GM19193 (cell line): ENCODE results near the gene LPP.

Experiments
- POLR2A ChIP-seq: IDR thresholded peaks from 4 replicates; pipeline ENCODE4 v1.6.1; 2011; ENCODE audit not compliant: insufficient read depth, insufficient read length; ENCODE audit errors: extremely low read depth

Gene LPP

DNA sequence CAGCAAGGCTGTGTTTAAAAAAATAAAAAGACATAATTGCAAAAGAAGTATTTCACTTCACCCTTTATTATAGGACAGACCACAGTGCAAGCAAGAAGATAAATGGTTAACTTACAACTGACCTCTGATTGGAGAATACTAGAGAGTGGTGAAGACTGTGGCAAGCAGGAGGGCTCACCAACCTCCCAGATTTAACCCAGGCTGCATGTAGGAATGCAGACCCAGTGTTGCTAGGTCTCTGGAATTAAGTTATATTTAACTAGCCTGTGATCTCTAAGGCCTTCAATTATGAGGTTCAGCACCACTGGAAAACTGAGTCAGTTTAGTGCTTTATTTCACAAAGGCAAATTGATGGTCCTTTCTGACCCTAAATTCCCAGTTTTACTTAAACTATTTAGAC, 436.6 kb downstream of the LPP start:
- TF ChIP-seq POLR2A = no peak

DNA sequence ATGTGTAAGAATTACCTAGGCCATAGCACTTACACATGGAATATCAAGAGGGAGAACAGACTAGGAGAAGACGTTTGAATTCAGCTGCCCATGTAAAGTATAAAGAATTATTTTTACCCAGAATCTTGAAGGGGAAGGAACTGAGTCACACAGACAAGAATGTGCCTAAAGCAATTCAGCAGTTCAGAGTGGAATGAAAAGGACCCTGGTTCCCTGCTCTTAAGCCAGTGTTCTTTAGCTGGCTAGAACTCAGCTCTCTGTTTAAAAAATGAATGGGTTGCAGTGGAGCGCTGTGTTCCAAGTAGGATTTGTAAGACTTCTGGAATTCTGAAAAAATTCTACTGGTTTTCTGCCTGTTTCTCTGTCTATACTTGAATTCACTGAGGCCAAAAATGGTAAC, 440.2 kb downstream of the LPP start:
- no peak for TF ChIP-seq POLR2A

DNA sequence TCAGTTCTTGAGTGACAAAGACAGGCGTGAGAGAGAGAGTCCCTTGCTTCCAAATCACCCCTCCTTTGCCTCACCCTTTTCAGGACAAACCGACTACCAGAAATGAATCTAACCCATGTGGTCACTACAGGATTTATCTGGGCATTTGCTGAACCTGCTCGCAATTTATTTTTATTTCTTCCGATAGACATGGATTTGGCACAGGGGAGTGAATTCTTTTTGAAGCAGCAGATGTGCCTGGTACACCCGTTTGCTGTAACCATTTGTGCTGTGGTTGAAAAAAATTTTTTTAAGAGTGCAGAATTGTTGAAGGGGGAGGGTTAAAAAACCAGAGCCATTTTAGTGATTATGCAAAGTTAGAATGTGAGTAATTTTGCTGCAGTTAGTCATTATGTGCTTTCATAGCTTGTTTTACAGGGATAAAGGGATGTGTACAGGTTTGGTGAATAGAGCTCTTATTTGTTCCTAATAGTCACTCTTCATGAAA, 442.0 kb downstream of the LPP start:
- no peak for TF ChIP-seq POLR2A

DNA sequence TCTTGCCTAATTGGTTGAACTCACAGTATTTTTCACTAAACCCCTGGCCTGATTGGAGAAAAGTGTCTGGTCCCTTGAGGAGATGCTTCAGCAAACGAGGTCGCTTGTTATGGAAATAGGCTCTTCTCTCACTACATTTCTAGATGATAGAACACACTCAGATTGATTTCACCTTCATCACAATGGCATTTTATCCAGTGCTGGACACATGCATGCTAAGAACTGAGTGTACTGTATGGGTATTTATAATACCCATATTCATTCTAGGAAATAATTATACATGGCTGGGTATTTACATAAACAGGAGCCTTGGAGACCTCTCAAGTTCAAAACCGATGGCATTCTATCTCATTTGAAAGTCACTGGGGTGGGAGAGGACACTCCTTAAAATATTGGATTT, 444.9 kb downstream of the LPP start:
- TF ChIP-seq POLR2A = no peak

DNA sequence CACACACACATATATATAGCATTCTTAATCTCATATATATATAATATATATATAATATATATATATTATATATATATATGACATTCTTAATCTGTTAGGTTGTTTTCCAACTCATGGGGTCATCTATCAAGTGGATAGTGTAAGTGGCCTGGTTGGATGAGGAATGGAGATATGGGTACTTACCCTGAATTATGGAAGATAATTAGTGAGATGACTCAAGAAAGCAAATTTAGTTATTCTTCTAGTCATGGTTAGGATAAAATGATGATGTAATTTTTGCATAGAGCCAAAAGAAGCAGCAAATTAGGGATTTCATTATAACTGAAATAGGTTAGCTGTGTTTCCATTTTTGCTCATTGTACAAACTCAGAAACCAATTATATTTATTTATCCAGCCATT, 448.2 kb downstream of the LPP start:
- no peak for TF ChIP-seq POLR2A

DNA sequence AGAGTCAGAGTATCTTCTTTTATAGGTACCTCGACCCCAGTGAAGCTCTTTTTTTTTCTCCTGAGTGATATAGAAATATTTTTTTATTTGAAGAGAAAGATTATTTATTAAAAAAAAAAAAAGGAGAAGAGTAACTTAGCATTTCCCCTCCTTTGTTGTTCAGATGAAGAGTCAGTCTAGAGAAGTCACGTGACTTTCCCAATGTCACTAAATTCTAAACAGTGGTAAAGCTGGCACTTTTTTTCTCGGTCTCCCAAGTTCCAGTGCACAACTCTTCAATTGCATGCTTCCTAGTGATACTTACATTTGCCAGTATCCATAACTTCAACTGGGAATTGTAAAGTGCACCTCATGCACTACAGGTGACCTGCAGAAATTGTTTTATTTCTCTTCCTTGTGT, 448.7 kb downstream of the LPP start:
- no peak for TF ChIP-seq POLR2A

DNA sequence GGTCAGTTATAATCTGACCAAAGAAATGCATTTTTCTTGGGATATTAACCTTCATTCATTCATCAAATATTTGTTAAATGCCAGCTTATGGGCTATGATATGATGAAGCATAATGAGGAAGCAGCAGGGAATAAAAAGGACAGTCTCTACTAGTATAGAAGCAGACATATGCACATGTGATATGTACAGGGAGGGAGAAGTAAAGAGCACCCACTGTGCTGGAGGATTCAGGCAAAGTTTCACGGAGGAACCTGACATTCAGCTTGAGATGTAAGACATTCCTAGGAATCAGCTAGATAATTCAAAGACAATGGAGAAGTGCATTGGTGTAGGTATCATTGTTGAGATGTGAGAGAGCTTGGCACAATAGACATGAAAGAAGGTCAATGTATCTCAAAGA, 450.7 kb downstream of the LPP start:
- no peak for TF ChIP-seq POLR2A

DNA sequence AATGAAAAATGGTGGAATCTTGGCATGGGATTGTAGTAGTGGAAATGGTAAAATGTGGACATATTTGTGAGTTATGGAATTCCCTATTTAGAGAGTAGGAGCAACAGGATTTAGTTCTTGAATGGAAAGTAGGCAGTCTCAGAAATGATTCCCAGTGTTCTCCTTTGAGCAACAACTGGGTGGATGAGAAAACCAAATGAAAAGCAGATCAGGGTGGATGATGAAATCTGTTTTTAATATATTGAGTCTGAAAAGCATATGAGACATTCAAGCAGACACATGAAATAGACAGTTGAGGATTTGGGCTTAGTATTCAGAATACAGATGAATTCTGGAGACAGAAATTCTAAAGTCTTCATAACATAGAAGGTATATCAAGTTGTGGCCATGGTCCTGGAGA, 451.3 kb downstream of the LPP start:
- TF ChIP-seq POLR2A = no peak

DNA sequence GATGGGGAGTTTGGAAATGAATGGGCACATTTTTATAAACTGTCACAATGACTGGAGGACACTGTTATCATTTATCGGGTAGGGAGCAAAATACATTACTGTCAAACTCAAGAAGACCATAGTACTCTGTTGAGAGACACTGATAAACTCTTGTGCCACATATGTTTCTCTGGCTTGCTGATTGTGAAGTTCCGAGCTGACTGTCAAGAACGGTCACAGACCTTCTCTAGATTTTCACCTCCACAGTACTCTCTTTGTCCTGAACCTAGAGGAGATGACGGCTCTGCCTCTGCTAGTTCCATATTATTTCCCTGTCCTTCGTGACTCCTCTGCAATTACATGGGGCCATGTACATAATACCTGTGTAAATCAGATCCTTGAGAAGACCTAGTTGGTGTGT, 451.9 kb downstream of the LPP start:
- TF ChIP-seq POLR2A = no peak

DNA sequence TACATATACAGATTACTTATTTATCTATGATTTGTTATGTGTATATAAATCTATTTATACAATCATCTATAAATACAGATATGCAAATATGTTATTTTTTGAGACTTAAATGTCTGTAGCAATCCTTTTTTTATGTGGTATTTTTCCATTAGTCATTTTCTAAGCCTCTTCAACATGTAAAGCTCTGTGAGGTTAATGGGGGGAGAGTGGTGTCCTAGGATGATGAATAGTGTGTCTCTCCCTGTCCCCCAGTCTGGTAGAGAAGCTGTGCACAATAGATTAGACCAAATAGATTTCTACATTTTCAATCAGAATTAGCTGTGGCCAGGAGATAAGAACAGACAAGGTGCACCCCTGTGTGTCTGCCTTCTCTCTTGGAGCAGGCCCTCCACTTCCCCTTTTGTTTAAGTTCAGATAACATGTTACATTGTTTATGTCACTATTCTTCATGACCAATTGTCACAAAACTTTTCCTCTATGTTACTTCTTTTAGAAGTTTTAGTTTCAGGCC, 453.9 kb downstream of the LPP start:
- no peak for TF ChIP-seq POLR2A

DNA sequence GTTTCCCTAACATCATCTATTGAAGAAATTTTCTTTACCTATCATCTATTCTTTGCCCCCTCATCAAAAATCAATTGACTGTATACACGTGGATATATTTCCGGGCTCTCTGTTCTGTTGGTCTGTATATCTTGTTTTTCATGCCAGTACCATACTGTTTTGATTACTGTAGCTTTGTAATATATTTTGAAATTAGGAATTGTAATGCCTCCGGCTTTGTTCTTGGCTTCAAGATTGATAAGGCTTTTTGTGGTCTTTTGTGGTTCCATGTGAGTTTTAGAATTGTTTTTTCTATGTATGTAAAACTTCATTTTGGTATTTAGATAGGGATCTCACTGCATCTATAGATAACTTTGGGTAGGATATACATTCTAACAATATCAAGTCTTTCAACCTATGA, 454.4 kb downstream of the LPP start:
- TF ChIP-seq POLR2A = no peak

DNA sequence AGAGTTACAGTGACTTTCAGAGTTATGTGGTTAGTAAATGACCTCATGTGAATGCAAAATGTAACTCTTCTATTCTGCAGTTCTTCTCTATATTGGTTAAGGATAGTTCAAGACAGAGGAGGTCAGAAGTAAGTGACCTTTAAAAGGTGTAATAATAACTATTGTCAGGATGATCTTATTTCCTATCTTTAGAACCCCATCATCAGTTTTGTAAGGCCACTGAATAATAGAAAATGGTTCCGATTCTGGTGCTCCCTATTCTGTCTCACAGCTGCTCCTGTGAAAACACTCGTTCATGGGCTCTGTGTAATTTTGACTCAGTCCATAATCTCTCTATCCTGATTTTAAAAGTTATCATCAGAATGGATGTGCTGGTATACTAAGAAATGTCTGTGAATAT, 463.3 kb downstream of the LPP start:
- no peak for TF ChIP-seq POLR2A

DNA sequence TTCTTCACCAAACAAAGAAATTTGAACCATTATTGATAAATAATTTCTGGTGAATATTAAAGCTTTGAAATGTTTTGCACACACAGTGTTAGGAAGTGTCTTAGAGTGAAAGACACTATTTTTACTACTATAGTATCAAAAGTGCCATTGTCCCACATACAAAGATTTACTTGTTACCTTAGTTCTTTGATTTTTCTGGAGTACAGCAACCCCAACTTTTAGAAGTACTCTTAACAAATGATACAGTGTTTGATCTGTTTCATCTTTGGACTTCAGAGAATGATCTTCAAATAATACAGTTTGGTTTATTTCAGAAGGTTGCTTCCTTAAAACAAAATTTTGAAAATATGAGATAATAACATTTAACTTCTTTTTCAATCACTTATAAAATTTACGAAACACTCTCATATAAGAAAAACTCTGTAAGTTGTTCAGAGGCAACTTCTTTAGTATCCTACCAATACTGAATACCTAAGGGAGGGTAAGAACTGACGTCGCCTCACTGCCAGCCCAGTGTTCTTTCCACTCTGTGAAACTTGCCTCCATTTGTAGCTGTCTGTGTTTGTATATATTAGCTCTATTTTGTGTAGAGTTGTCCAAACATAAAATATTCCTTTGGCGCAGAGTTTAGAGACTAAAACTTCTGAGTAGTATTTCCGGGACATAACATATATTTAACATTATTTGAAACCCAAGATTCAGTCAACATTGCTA, 464.2 kb downstream of the LPP start:
- TF ChIP-seq POLR2A = no peak

DNA sequence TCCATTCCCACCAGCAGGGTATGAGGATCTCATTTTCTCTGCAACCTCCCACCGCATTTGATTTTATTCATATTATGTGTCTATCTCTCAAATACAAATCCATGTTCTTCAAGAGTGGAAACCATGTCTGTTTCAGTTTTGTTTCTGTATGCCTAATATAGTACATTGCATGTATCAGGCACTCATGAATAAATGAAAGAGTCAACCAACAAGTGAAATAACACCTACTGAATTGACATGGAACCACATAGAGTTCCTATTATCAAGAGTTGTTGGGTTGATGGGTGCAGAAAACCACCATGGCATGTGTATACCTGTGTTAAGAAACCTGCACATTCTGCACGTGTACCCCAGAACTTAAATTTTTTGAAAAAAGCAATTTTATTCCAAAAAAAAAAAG, 466.8 kb downstream of the LPP start:
- no peak for TF ChIP-seq POLR2A

DNA sequence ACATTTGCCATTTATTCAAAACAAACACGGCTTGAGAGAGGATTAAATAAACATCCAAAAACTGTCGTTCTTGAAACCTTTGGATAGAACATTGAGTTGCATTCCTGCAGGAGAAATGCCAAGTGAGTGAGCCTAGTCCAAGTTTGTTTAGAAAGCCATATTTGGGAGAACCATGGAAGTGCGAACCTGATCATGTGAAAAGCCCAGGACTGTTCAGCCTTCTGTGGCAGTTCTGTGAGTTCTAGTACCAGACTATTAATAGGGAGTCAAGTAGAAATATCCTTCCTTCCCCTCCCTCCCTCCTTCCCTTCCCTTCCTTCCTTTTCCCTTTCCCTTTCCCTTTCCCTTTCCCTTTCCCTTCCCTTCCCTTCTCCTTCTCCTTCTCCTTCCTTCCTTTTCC, 470.4 kb downstream of the LPP start:
- no peak for TF ChIP-seq POLR2A

DNA sequence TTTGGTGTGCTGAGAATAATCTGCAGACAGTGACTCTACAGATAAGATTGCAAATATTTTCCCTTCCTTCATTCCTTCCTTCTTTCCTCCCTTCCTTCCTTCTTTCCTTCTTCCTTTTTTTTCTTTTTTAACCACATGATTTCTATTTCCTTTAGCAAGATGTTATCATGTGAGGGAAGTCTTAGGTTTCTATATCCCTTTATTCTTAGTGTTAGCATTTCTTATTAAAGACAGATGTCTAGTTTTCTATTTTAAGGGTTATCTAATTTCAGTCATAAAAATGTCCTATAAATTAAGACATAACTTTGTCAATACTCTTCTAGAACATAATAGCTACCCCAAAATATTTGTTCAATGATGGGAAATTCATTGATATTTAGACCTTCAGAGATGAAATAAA, 470.9 kb downstream of the LPP start:
- TF ChIP-seq POLR2A = no peak

DNA sequence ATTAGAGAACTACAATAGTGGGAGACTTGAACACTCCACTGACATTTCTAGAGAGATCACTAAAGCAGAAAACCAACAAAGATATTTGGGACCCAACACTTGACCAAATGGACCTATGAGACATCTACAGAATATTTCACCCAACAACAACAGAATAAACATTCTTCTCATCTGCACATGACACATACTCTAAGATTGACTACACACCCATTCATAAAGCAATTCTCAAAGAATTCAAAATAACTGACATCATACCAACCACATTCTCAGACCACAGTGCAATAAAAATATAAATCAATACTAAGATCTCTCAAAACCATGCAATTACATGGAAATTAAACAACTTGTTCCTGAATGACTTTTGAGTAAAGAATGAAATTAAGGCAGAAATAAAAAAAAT, 473.7 kb downstream of the LPP start:
- no peak for TF ChIP-seq POLR2A
